GM21515 (cell line): ENCODE measurements around the gene SETBP1.

Source experiments
- ATAC-seq: cut with Tn5 transposase; IDR thresholded peaks from one replicate; pipeline ENCODE4 v1.9.1; 2021; ENCODE audit not compliant: unreplicated experiment

Gene SETBP1

DNA sequence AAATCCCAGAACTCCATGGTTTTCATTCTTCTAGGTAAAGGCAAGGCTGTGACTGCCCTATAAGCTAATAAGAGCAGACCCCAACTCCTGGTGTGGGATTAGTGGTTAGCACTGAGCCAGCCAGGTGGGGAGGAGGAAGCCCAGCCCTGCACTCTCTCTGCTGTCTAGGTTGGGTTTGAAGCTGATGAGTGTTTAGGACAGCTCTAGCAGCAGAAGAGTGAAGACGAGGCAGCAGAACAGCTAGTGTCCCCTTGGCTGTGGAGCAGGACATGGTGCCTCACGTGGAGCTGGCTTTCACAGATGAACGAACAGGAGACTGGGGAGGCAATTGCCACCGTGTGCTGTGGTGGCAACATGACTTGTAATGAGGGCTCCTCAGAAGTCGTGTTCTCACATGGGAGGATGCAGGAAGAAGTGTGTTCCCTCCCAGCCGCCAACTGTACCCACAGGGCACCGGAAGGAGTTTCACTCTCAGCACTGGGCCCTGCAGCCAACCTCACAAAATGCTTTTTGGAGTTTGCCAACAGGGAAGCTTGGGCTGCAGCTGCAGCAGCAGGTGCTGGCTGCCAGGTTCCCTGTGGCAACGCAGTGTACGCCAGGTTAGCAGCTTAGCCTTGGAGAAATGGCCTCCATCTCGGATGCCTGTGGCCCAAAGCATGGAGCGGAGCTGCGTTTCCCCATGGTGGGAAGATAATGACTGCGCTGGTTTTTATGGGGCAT lies 328.2 kb downstream of the SETBP1 start:
- ATAC-seq, result no peak

- no peak for ATAC-seq
Measured at GRCh38 chr18:45009756-45010155, 329.1 kb downstream of the SETBP1 start.

DNA sequence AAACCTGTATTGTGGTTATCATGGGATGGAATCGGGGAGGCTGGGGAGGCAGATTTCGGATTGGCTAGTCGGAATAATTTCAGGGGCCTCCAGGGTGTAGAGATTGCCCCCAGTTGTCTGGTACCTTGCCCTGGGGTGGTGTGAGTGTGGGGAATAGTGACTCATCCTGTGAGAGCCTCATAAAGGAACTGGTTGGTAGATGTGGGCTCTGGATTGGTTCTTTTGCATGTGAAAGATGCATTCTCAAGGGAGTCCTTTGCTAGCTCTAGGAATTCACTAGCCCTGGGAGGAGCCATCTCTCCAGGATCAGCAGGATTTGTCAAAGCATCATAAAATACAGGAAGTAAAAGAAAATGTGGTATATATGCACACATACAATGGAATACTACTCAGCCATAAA lies 331.6 kb downstream of the SETBP1 start:
- ATAC-seq, result no peak

GRCh38 chr18:45014047-45014501 lies 333.4 kb downstream of the SETBP1 start:
- ATAC-seq, result no peak

DNA sequence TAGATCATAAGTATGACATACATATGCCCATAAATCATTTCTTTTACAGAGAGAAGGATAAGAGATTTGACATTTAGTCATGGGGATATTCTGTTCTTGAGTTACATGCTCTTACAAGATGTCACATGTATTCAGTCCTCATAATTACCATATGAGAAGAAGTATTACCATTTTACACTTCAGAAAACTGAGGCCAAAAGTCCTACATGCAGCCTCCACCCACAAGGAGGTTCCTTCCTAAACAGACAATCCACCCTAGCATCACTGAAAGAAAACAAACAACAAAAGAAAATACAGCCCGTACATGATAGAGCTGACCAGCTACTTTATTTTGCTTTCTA lies 335.1 kb downstream of the SETBP1 start:
- no peak for ATAC-seq

GRCh38 chr18:45019469-45019868 lies 338.8 kb downstream of the SETBP1 start:
- ATAC-seq, result no peak

GRCh38 chr18:45023519-45023918 lies 342.8 kb downstream of the SETBP1 start:
- no peak for ATAC-seq

DNA sequence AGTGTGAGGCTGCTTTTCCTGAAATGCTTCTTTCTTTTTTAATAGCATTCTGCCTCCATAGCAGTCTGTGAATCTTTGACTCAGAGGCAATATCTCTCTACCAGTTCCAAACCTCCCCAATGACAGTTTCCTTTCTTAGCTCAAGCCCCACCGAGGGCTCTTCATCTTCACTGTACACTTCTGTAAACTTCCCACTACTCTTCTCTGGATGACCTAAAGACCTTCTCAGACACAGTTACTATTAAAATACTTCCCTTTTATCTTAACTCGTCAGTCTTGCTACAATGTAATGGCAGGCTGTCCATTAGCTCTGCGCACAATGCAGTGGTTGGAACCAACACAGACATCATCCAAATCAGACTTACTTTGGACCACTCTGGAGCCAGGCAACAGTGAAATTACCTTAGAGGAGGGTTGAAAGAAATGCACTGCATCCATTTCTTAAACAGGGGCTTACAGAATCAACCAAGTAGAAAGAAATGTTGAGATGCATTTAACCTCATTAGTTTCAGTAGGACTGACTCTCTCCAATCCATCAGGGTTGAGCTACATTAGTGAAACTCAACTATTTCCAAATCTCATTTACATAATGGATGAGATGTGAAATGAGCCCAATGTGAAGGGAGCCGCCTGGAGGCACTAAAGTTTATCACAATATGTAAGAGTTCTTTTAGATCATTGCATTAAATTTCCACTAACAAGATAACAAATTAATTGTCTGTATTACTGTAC lies 343.8 kb downstream of the SETBP1 start:
- no peak for ATAC-seq

DNA sequence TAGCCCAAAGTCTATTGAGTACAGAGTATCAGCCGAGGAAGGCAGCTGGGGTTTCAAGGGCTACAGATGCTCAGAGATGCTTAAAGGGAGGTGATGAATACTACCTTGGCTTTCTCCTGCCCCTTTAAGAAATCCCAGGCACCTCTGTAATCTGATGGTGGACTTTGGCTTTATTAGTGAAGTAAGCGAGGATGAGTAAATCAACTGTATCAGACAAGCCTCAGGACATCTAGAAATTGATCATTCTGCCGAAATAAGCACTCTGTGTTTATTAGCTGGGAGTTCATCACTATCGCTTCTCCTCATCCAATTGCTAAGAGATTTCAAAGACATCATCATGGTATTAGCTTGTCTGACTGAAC lies 344.4 kb downstream of the SETBP1 start:
- ATAC-seq, result no peak

DNA sequence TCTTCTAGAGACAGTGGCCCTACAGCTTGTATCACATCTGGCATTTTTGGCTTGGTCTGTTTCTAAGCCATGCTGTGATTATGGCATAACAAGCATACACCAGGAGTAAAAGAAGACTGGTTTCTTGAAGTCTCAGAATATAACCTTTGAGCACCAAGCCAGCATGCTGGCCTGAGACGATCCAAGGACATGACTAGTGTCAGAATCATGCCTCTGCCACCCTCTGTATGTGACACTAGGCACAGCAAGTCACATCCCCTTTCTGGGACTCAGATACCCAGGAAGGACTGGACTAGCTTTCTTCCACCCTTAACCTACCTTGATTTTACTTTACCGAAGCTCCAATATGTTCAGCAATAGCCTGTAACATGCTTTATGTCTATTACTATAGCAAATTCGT lies 345.5 kb downstream of the SETBP1 start:
- no peak for ATAC-seq

GRCh38 chr18:45034179-45034578 lies 353.5 kb downstream of the SETBP1 start:
- no peak for ATAC-seq

DNA sequence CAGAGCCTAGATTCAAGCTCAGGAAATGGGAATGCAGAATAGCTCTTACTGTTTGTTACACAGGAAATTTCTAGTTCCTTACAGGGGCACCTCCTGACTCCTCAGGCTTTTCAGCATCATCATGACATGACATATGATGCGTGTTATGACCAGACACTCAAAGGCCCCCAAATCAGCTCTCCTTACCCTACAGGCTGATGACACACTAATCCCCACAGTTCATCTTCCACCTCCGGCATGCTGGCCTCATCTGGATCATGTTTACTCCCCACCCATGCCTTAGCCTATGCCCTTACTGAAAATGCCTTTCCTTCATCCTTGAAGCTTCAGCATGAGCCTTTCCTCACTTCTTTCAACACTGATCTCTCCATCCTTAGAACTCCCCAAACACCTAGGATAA lies 356.9 kb downstream of the SETBP1 start:
- no peak for ATAC-seq

DNA sequence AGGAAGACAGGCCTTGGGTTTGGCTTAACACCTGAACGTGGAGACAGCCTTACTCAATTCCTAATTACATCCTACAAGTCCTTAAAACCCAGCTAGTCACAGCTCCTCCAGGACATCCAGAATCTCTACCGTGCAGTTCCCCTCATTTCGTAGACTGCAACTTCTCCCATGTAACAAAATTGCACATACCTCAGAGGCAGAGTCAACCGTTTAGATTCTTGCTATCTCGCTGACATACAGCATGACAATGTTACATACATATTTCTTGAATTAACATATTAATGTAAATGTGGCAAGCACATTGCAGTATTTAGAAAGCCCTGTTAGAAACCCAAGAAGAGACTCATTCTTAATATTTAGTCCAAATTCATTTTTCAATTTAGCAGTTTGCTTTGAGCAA lies 358.7 kb downstream of the SETBP1 start:
- no peak for ATAC-seq

DNA sequence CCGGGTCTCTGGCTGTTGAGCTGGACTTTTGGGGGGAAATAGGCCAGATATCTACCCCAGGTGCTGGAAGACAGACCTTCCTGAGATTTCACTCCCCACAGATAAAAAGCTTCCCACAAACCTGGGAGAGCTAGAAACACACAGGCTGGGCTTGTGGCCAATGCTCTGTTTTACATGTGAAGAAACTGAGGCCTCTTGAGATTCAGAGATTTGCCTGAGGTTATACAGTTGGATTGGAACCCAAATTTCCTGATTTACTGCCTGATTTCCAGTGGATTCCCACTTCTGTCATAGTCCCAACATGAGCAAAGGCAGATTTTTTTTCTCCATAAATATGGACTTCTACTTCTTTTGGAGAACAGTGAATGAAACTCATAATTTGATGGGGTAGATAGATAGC lies 360.2 kb downstream of the SETBP1 start:
- ATAC-seq, result no peak

DNA sequence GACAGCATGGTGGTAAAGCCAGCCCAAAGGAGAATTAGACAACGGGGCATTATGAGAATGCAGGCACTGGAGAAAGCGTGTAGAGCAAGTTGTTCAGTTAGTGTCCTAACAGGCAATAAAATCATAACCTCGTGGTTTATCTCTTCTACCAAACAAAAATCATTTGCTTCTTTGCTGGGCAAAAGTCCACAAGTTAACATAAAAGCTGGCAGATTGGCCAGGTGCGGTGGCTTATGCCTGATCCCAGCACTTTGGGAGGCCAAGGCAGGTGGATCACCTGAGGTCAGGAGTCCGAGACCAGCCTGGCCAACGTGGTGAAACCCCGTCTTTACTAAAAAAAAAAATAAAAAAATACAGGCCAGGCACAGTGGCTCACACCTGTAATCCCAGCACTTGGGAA lies 364.1 kb downstream of the SETBP1 start:
- ATAC-seq, result no peak

DNA sequence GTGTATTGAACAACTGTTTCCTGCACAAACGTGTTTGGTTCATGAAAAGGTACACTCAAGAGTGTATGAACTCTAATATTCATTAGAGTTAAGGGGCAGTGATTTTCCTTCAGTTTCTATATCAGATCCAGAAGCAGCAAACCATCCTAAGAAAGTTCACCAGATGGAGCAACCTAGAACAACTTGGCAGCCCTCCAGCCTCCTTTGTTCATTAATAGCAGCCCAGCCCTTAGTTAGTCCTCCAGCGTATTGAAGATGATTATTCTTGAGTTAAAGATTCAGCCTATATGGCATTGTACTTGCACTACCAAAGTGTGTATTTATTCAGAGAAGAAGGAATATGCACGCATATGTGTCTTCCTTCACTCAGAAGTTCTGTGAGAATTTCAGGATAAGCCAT lies 365.5 kb downstream of the SETBP1 start:
- no peak for ATAC-seq

- no peak for ATAC-seq
Measured at GRCh38 chr18:45046961-45047360, 366.3 kb downstream of the SETBP1 start.

DNA sequence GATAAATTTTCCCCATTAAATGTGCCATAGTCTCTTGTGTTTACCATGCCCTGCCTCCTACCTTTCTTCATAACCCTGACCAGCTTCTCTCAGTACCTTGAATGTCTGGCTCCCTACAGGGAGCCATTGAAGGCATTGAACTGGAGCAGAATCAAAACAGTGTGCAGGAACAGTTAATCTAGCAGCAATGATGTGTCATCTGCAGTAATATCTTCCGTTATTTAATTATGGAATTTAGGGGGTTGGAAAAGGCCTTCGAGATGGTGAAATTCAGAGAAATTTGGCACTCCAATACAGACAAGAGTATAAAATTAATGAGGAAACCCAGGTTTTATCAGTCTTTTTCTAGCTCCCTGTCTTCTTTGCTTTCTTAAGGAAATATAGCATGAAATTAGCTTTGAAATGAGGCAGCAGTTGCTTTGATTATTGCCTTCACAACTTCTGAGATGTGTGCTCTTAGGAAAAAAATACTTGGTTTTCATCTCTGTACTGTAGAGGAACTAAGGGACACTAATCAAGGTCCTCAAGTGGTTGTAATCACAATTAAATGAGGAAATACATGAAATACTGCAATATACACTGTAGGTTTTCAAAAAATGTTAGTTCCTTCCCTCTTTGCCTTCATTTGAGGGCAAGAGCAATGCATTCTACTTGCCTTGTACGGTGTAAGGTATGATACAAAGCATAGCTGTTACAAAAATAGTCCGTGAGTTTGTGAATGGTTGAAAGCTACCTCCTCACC lies 369.1 kb downstream of the SETBP1 start:
- ATAC-seq, result no peak

DNA sequence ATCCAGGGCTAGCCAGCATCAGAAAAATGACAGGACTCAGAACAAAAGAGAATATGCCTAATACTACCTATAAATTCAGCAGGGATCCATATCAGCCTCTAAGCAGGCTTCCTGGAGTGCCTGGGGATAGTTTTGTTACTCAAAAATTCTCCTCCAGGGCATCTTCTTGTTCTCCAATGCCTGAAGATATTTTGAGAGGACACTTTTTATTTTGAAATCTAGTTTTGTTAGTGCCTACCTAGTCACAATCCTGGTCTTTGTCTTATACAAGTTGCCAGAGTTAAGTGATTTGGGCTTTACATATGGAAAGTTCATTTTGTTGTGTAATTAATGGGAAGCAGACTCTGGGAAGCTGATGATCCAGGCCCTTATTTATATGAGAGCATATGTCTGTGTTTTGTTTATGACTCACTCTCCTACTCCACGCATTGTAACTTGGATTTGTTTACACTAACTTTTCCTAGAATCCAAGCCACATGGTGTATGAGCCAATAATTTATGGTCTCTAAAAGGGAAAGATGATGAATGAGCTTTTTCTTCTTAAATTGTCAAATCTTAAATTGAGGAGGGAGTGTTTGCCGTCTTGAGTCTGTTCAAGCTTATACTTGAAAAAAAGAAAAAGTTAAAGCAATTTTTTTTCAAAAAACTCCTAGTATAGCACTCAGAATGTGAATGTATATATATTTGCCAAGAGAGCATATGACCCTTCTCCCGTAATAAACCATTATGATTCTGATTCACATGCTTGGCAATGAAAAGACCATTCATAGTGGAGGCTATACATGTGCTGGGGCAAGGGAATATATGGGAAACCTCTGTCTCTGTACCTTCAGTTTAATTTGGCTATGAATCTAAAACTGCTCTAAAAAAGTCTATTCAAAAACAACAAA lies 370.3 kb downstream of the SETBP1 start:
- no peak for ATAC-seq

DNA sequence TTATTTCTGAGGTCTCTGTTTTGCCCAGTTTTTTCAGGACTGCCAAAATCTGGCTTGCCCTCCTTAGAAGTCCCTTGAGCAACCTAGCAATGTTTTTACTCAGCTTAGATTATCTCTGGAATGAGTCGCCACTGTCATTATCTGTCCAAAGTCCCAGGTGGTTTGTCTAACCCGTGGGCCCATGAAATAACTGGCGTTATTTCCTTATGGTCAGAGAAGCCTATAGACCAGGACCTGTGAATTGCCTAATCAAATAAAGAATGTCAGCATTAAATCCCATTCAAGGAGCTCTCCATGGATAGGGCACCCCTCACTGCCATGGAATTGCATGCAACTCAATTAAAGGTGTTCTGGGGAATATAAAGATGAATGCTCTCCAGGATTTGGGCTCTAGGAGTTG lies 373.9 kb downstream of the SETBP1 start:
- ATAC-seq, result no peak

DNA sequence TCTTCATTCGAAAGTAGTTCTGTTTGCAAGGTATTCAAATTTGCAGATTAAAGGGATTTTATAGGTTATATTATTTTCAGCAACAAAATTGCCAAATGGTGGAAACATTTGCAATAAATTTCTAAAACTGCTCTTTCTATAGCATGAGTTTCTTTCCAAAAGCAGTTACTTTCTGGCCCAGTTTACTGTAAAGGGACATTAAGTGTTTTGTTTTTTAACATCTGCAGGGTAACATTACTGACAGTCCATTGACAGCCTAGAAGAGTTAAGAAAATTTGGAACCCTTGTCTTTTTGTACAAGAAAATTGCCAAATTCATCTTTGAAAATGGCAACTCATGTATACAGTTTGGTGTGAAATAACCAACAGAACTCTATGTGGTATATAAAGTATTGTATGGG lies 375.1 kb downstream of the SETBP1 start:
- ATAC-seq, result no peak
